GM18909 (cell line): ENCODE data around the gene ULBP3.
"Not testable (repeated sequence)": the region's sequence is repeated elsewhere in the genome, so short reads cannot be mapped to it uniquely, and the experiment has no call there.

Source experiments
- ATAC-seq: cut with Tn5 transposase; IDR thresholded peaks from one replicate; pipeline ENCODE4 v1.9.1; 2021; ENCODE audit warnings: mild to moderate bottlenecking; ENCODE audit not compliant: unreplicated experiment, poor library complexity

ULBP3 gene

DNA sequence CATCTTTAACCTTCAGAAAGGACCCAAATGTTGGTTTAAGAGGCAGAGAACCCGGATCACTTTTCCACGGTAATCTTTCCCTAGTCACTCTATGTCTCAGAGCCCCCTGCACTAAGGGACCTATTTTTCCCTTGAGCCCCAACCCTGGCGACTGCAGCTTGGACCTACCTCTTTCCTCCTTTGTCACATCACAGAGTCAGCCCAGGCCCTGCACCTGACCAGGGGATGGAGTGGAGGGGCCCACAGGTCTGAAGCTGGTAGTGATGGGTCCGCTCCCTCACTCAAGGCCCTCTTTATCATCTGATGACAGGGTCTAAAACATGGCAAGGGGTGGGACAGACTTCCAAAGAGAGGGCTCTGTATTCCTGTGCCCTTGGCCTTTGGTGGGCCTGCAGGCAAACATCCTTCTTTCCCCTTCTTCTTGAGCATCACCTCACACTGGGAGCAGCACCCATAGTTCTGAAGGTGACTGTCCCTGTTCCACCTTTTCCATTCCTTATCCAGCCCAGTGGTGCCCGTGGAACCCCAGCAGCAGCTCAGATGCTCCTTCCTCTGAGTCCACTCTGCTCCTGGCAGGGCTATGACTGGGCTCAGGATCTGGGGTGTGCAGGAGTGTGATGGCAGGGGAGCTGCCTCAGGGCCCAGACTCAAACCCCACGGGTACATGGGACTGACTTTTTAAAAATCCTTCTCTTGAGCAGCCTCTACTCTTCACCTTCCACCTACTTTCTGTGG lies 49.9 kb downstream of the ULBP3 start:
- no peak for ATAC-seq

- ATAC-seq: not testable (repeated sequence)
Measured at GRCh38 chr6:150017186-150017521, 51.8 kb downstream of the ULBP3 start.

DNA sequence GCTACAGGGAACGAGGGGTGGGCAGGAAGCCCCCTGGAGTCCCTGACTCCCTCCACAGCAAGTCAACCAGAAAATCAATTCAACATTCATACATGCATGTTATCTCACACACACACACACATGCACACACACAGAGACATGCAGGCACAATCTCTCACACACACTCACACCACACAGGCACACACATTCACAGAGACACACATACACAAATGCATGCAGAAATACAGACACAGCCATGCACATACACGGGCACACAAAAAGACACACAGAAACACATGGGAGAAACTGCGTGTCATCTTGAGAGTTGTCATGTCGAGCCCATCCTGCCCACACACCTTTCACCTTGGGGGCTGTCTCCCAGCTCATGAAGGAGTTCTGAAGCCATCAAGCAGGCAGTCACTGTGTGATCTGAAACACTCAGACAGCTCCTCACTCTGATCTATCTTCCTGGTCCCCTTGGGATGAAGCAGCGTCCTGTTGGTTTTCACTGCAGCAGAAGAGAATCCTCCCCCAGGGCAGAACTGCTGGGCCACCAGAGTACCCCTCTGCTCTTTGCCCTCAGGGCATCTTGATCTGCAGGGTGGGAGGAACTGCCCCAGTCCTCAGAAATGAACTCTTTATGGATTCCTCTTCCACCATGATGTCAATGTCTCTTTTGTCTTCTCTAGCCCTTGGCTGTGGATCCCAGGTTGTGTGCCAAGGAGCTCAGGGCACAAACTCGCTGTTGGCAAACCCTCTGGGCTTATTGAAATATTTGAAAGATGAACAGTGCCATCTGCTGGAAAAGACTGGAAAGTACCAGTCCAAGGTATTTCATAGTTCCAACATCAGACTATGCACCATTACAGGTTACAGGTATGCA lies 52.4 kb downstream of the ULBP3 start:
- ATAC-seq: peak; percentile 75

GRCh38 chr6:150015281-150016001 lies 53.5 kb downstream of the ULBP3 start:
- not testable (repeated sequence) for ATAC-seq

GRCh38 chr6:150014623-150015280 lies 54.2 kb downstream of the ULBP3 start:
- ATAC-seq: not testable (repeated sequence)

DNA sequence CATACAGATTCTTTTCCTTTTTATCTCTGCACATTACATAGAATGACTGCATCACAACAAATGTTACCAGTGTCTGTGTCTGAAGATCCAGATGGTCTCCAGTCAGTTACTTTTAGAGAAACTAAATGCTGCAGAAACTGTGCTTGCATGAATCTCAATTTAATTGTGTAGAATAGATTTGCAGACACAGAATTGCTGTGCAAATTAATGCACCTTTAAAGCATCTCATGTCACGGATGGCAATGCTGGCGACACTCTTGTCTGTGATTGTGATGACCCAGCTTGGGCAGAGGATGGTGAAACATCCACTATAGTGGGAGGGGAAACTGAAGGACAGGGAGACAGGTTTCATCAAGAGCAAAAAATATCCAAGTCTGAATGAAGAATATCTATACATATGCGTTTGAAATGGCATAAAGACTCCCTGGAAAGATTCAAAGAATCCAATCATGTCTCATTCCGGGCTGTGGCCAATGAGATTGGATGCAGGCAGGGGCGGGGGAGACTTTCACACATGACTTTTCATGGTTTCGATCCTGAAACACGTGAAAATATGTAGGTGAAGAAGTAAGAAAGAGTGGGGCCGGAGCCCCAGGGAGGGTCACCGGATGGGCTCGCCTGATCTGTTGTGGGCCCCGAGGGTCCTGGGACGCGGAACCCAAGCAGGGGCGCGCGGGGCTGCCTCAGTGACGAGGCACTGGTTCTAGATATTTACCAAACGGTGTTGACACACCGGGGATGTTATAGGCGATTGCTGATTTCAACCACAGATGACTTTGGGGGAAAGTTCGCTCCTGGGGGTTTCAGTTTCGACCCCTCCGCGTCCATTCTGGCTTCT lies 54.9 kb downstream of the ULBP3 start:
- not testable (repeated sequence) for ATAC-seq

- ATAC-seq: not testable (repeated sequence)
Measured at GRCh38 chr6:150012846-150013784, 55.8 kb downstream of the ULBP3 start.
